ENCODE measurements around the gene GPR87.

- TF ChIP-seq CTCF (IDR thresholded peaks at IDR 0.05 in 8 of 11, conservative IDR thresholded peaks at IDR 0.05 in 3 of 11) = no peak
- no peak for TF ChIP-seq POLR2A (IDR thresholded peaks at IDR 0.05)
These were observed 50.8 kb downstream of the GPR87 start for GRCh38 chr3:151265866-151266265.
